PC-3 (cell line): ENCODE measurements around the gene ERBB4. TPM values are rescaled to one million over a fixed set of nuclear protein-coding genes. Genes with fewer than 3 reads are reported as not detected.

Source experiments
- ATAC-seq: fragments of 200-7000 bp; cut with Tn5 transposase; 2 replicates; pipeline ENCODE4 v1.9.1; 2020; ENCODE audit warnings: mild to moderate bottlenecking, moderate library complexity
- BruUV-seq: library from RNA; stranded (reverse); fragments of 400-500 nt; replicated peaks from 2 replicates; lab custom pipeline; 2021; lab: Mats Ljungman, UMichigan
- CTCF ChIA-PET: fragments of 300-600 bp; sonication (Branson Sonifier 250); formaldehyde crosslinking; loops from one replicate; lab custom pipeline; 2022; ENCODE audit warnings: antibody characterized with exemption; lab: Charles Lee
- POLR2A ChIA-PET: fragments of 300-600 bp; sonication (Branson Sonifier 250); formaldehyde crosslinking; loops from one replicate; lab custom pipeline; 2022; ENCODE audit warnings: antibody characterized with exemption; ENCODE audit not compliant: unreplicated experiment; lab: Charles Lee
- DNase-seq: peaks from one replicate; pipeline ENCODE4 v3.0.0-alpha.2; 2015
- H2AFZ ChIP-seq: fragments of 300-600 bp; sonication (generic); 2 replicates; pipeline ENCODE4 v1.6.0; 2016; ENCODE audit warnings: antibody characterized with exemption, low read length
- H3F3A ChIP-seq: fragments of 300-600 bp; sonication (generic); one replicate; pipeline ENCODE4 v1.6.0; 2017; ENCODE audit warnings: antibody characterized with exemption, low read length, control low read depth, mild to moderate bottlenecking; ENCODE audit not compliant: unreplicated experiment
- H3K27ac ChIP-seq: fragments of 300-600 bp; sonication (generic); 2 replicates; pipeline ENCODE4 v1.5.1; 2016; ENCODE audit warnings: mild to moderate bottlenecking, low read length
- H3K27me3 ChIP-seq: fragments of 300-600 bp; sonication (generic); 2 replicates; pipeline ENCODE4 v1.6.1; 2016; ENCODE audit warnings: low read length, mixed read lengths
- H3K36me3 ChIP-seq: fragments of 300-600 bp; sonication (generic); 2 replicates; pipeline ENCODE4 v1.6.1; 2016; ENCODE audit warnings: low read depth, mixed run types, low read length, mixed read lengths
- H3K4me1 ChIP-seq: fragments of 300-600 bp; sonication (generic); 2 replicates; pipeline ENCODE4 v1.5.1; 2016; ENCODE audit warnings: low read length; ENCODE audit not compliant: insufficient read depth
- H3K4me2 ChIP-seq: fragments of 300-600 bp; sonication (generic); 2 replicates; pipeline ENCODE4 v1.6.0; 2016; ENCODE audit warnings: low read length
- H3K4me3 ChIP-seq: fragments of 300-600 bp; sonication (generic); 2 replicates; pipeline ENCODE4 v1.5.1; 2016; ENCODE audit warnings: mild to moderate bottlenecking, low read length, mixed read lengths
- H3K79me2 ChIP-seq: fragments of 300-600 bp; sonication (generic); 2 replicates; pipeline ENCODE4 v1.6.1; 2017; ENCODE audit warnings: low read length, mixed read lengths
- H3K9ac ChIP-seq: fragments of 300-600 bp; sonication (generic); 2 replicates; pipeline ENCODE4 v1.6.0; 2016; ENCODE audit warnings: mild to moderate bottlenecking, low read length
- H3K9me2 ChIP-seq: fragments of 300-600 bp; sonication (generic); replicated peaks from 2 replicates; pipeline ENCODE4 v1.6.1; 2016; ENCODE audit warnings: mixed run types, low read length, mixed read lengths
- H3K9me3 ChIP-seq: fragments of 300-600 bp; sonication (generic); 2 replicates; pipeline ENCODE4 v1.6.1; 2016; ENCODE audit warnings: low read length, mixed read lengths
- H4K20me1 ChIP-seq: fragments of 300-600 bp; sonication (generic); 2 replicates; pipeline ENCODE4 v1.6.1; 2016; ENCODE audit warnings: low read length, mixed read lengths
- EZH2 ChIP-seq: fragments of 300-600 bp; sonication (generic); IDR thresholded peaks from one replicate; pipeline ENCODE4 v1.6.1; 2017; ENCODE audit warnings: antibody characterized with exemption, mild to moderate bottlenecking, low read length; ENCODE audit not compliant: unreplicated experiment
- EZH2phosphoT487 ChIP-seq: fragments of 300-600 bp; sonication (generic); IDR thresholded peaks from 2 replicates; pipeline ENCODE4 v1.6.1; 2018; ENCODE audit warnings: mild to moderate bottlenecking, antibody characterized with exemption, low read length, borderline replicate concordance
- intact Hi-C: fragments of 100-400 bp; cut with micrococcal nuclease; formaldehyde crosslinking; loops from 2 replicates; pipeline ENCODE4 v1.9.0; 2023
- total RNA-seq: library from RNA; depleted of rRNA; stranded (reverse); fragments of >200 nt; gene quantifications from 2 replicates; pipeline ENCODE4 v1.2.3, GENCODE V29; 2014
- TF ChIP-seq, protein P1 (sequence below): fragments of 300-600 bp; sonication (generic); conservative IDR thresholded peaks from 2 replicates; pipeline ENCODE4 v1.5.1; 2017; ENCODE audit warnings: antibody characterized with exemption, low read depth, mild to moderate bottlenecking, low read length

ERBB4 gene
- total RNA-seq, 1 experiment from 2014 or later, result under 0.01 TPM

DNA sequence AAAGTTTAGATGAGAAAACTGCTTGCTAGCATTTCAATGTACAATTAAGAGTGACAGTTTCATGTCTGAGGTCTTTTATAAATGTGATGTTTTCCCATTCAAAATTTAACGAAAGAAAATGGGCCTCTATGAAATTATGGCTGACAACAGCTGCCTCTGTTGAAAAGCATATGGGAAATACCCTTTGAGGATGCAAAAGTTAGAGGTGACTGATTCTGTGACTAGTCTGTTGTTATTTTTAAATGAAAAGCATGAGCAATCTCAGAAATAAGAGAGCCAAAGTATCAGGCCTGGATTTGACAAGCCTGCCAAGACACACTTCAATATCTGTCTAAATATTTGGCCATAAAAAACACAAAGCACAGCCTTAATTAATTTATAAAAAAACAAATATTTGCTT, 580.8 kb downstream of the ERBB4 start:
- Histone ChIP-seq H3K36me3 (no peaks in the 10 kb centered on the region), H3K4me2 (no peak overlapping the region), H4K20me1 (no peaks in the 10 kb centered on the region), H3K4me3 (no peak overlapping the region), H3K27me3 (no peaks in the 10 kb centered on the region), H3K9me3 (no peaks in the 10 kb centered on the region), H3F3A (no peaks in the 10 kb centered on the region), H2AFZ (no peak overlapping the region), H3K27ac (no peak overlapping the region), H3K79me2 (no peaks in the 10 kb centered on the region), H3K9ac (no peak overlapping the region), H3K9me2 (no peaks in the 10 kb centered on the region), H3K4me1 (peaks cover 4% of the 10 kb centered on the region; the same call in 1 of the 2 replicates)
- CTCF ChIA-PET, result no interaction called here
- BruUV-seq, result no TSS peak
- POLR2A ChIA-PET, result no interaction called here
- ATAC-seq, result peak; percentile 20; the same call in 1 of the 2 replicates
- no peak for DNase-seq
- intact Hi-C loops, result loop anchor here (10.0 kb wide), 1 partner anchor 213 kb away; no protein-coding TSS in a partner anchor
- TF ChIP-seq EZH2phosphoT487, result no peak
- TF ChIP-seq, protein P1, sequence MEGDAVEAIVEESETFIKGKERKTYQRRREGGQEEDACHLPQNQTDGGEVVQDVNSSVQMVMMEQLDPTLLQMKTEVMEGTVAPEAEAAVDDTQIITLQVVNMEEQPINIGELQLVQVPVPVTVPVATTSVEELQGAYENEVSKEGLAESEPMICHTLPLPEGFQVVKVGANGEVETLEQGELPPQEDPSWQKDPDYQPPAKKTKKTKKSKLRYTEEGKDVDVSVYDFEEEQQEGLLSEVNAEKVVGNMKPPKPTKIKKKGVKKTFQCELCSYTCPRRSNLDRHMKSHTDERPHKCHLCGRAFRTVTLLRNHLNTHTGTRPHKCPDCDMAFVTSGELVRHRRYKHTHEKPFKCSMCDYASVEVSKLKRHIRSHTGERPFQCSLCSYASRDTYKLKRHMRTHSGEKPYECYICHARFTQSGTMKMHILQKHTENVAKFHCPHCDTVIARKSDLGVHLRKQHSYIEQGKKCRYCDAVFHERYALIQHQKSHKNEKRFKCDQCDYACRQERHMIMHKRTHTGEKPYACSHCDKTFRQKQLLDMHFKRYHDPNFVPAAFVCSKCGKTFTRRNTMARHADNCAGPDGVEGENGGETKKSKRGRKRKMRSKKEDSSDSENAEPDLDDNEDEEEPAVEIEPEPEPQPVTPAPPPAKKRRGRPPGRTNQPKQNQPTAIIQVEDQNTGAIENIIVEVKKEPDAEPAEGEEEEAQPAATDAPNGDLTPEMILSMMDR, result no peak
- TF ChIP-seq EZH2, result no peak

DNA sequence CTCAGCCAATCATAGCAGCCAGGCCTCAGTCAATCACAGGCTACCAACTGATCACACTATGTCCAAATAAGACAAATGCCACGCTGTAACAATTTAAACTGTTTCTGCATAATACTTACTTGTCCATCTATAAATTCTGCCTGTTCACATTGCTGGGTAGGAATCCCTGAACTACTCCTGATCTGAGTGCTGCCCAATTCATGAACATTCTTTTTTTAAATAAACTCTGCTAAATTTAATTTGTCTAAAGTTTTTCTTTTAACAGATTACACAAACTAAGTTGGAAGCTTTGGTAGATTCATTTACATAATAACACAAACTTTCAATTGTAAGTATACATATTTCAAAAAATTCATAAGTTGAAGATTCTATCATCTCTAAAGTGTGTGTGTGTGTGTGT, 583.0 kb downstream of the ERBB4 start:
- no peak overlapping the region for H3K4me2 ChIP-seq
- no TSS peak for BruUV-seq
- no peak overlapping the region for H2AFZ ChIP-seq
- H3K9ac ChIP-seq, result no peak overlapping the region
- H3K27ac ChIP-seq, result no peak overlapping the region
- no peaks in the 10 kb centered on the region for H3K9me2 ChIP-seq
- no peaks in the 10 kb centered on the region for H3K36me3 ChIP-seq
- ChIA-PET CTCF (no interaction called here), POLR2A (no interaction called here)
- H3K9me3 ChIP-seq, result no peaks in the 10 kb centered on the region
- H3K4me1 ChIP-seq, result peaks cover 4% of the 10 kb centered on the region; the same call in 1 of the 2 replicates
- no peaks in the 10 kb centered on the region for H3F3A ChIP-seq
- ATAC-seq (no peak), DNase-seq (no peak)
- no peaks in the 10 kb centered on the region for H3K27me3 ChIP-seq
- intact Hi-C loops, result loop anchor here (10.0 kb wide), 1 partner anchor 211 kb away; no protein-coding TSS in a partner anchor
- TF ChIP-seq EZH2phosphoT487, result no peak
- TF ChIP-seq, protein P1, result no peak
- TF ChIP-seq EZH2, result no peak
- no peak overlapping the region for H3K4me3 ChIP-seq
- H3K79me2 ChIP-seq, result no peaks in the 10 kb centered on the region
- no peaks in the 10 kb centered on the region for H4K20me1 ChIP-seq

DNA sequence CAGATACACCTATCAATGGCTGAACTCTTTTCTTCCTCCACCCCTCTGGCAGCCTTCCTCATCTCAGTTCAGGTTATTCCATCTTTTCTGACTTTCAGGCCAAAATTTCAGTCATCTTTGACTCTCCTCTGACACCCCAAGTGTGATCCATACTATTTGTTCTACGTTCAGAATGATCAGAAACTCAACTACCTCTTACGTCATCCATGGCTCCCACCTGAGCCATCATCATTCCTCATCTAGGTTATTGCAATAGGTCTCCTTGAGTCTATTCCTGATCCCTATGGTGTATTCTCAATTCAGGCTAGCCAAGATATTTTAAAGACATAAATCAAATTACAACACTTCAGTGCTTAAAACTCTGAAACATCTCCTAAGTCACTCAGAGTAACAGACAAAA, 589.7 kb downstream of the ERBB4 start:
- ATAC-seq (no peak), DNase-seq (no peak)
- no peaks in the 10 kb centered on the region for H3K36me3 ChIP-seq
- H3K79me2 ChIP-seq, result no peaks in the 10 kb centered on the region
- no peaks in the 10 kb centered on the region for H3K9me2 ChIP-seq
- intact Hi-C loops, result no loop called here
- no peaks in the 10 kb centered on the region for H3K27me3 ChIP-seq
- no TSS peak for BruUV-seq
- no peak overlapping the region for H3K4me3 ChIP-seq
- no peaks in the 10 kb centered on the region for H3F3A ChIP-seq
- TF ChIP-seq, protein P1, result no peak
- TF ChIP-seq EZH2 (no peak), EZH2phosphoT487 (no peak)
- no peaks in the 10 kb centered on the region for H3K4me1 ChIP-seq
- no peak overlapping the region for H3K4me2 ChIP-seq
- H4K20me1 ChIP-seq, result no peaks in the 10 kb centered on the region
- no peak overlapping the region for H3K27ac ChIP-seq
- no peaks in the 10 kb centered on the region for H3K9me3 ChIP-seq
- ChIA-PET POLR2A (no interaction called here), CTCF (no interaction called here)
- no peak overlapping the region for H3K9ac ChIP-seq
- H2AFZ ChIP-seq, result no peak overlapping the region
